Mammary epithelial cell (primary cell): ENCODE measurements around the gene SPACA7.

Experiments
- EZH2 ChIP-seq: IDR thresholded peaks from 2 replicates; pipeline ENCODE4 v1.6.1; 2012; ENCODE audit warnings: low read length, inconsistent platforms, borderline replicate concordance
- TF ChIP-seq, protein P1 (sequence below), 2 donors: IDR thresholded peaks in 1 of 2; conservative IDR thresholded peaks in 1 of 2; 2 replicates each; pipeline ENCODE4 v1.5.1; 2011 to 2012; ENCODE audit warnings: inconsistent platforms in 2 of 2, low read length in 2 of 2, mild to moderate bottlenecking in 2 of 2, control low read depth in 1 of 2, low read depth in 1 of 2; ENCODE audit not compliant: insufficient read depth in 1 of 2; ENCODE audit errors: extremely low read depth in 1 of 2

DNA sequence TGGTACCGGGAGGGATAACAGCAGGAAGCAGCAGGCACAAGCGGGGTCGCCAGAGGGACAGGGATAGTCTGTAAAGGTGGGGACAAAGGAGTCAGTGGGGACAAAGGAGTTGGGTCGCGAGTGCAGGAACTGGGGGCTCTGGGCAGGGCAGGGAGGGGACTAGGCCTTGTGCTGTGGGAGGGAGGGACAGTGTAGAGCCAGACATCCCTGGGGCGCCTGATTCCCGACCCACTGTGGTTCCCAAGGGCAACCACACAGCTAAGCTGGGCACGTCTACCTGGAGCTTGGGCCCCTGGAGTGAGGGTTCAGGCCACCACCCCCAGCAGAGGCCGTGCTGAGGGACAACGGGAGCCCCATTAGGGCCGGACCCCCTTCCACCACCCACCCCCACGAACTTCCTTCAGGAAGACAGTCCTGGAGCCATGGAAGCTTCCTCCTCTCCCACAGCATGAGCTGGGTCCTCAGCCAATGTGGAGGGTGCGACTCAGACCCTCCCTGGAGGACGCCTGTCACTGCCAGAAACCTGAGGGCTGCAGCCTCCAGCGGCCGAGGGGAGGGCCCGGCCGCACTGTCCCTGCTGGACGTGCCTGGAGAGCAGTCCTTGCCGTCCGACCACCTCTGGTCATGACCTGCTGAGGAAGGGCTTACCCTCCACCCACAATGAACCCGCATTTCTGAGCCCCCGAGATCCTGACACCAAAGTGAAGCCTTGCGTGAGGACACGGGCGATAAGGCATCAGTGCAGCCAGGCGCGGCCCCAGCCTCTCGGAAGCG is 77.9 kb downstream of the SPACA7 start:
- TF ChIP-seq, protein P1, sequence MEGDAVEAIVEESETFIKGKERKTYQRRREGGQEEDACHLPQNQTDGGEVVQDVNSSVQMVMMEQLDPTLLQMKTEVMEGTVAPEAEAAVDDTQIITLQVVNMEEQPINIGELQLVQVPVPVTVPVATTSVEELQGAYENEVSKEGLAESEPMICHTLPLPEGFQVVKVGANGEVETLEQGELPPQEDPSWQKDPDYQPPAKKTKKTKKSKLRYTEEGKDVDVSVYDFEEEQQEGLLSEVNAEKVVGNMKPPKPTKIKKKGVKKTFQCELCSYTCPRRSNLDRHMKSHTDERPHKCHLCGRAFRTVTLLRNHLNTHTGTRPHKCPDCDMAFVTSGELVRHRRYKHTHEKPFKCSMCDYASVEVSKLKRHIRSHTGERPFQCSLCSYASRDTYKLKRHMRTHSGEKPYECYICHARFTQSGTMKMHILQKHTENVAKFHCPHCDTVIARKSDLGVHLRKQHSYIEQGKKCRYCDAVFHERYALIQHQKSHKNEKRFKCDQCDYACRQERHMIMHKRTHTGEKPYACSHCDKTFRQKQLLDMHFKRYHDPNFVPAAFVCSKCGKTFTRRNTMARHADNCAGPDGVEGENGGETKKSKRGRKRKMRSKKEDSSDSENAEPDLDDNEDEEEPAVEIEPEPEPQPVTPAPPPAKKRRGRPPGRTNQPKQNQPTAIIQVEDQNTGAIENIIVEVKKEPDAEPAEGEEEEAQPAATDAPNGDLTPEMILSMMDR (conservative IDR thresholded peaks at IDR 0.05 in 1 of 2, IDR thresholded peaks at IDR 0.05 in 1 of 2; ENCODE audit: extremely low read depth in 1 of 2, insufficient read depth in 1 of 2, low read depth in 1 of 2, low read length in 2 of 2): no peak
- no peak for TF ChIP-seq EZH2
